ENCODE results near the gene FOXI2.

GRCh38 chr10:127774766-127775559 lies 38.0 kb downstream of the FOXI2 start:
- TF ChIP-seq CTCF (IDR thresholded peaks at IDR 0.05; ENCODE audit: poor library complexity, severe bottlenecking) (no peak), EZH2 (IDR thresholded peaks at IDR 0.05; ENCODE audit: borderline replicate concordance, insufficient read depth, low read length, poor library complexity, severe bottlenecking) (no peak), RAD21 (conservative IDR thresholded peaks at IDR 0.05) (no peak)

Data from neural cell (in vitro differentiated cells).